ENCODE measurements around the gene NUFIP1.

NUFIP1 gene

DNA sequence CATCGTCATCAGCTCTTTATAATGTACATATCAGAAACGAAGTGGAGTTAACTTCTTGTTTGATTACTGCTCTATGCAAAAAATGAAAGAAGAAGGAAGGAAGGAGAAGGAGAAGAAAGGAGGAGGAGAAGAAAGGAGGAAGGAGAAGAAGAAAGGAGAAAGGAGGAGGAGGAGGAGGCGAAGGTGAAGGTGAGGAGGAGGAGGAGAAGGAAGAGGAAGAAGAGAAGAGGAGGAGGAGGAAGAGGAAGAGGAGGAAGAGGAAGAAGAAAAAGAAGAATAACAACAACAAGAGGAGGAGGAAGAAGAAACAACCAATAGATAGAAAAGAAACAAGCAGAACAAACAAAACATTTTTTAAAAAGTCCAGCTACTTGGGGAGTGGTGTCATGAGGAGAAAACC is 13.1 kb downstream of the NUFIP1 start:
- DNase-seq: no peak
- no peaks in the 10 kb centered on the region for H3K27me3 ChIP-seq
- no peak overlapping the region for H3K4me3 ChIP-seq
- intact Hi-C loops (cut with DNase I; ENCODE audit: low total_unique reads): loop anchor here (10.0 kb wide), 1 partner anchor 1071 kb away; no protein-coding TSS in a partner anchor
- peaks cover 22 to 50% (median 30%) of the 10 kb centered on the region in 3 donors for H3K36me3 ChIP-seq
- H3K9me3 ChIP-seq: no peaks in the 10 kb centered on the region
- H3K27ac ChIP-seq: no peak overlapping the region
- no peak for TF ChIP-seq CTCF (IDR thresholded peaks at IDR 0.05)
- H3K4me1 ChIP-seq: peaks cover 0 to 8% (median 3%) of the 10 kb centered on the region in 4 donors

DNA sequence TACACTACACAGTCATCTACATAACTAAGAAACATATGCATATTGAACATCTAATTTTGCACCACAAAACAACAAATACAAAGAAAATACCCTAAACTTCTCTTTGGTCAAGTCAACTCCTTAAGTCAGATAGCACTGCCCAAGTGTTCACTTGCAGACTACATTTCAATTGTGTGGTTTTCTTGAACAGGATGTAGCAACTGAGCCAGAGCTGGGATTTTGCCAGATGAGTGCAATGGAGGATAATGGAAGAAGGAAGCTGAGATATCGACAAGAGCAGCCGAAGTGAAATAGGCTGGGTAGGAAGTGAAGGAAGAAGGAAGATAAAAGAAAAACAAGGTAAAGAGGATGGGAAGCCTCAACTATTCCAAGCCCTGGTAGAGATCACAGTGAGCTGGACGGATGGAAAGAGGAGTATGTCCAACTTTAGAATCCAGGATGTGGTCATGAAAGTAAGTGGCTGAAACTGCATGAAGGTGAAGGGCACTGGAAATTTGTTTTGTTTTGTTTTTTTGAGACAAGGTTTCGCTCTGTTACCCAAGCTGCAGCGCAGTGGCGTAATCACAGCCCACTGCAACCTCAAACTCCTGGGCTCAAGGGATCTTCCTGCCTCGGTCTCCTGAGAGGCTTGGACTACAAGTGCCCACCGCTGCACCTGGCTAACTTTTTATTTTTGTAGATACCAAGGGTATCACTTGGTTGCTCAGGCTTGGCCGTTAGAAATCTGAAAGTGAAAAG is 15.0 kb downstream of the NUFIP1 start:
- Histone ChIP-seq H3K27me3 (no peaks in the 10 kb centered on the region), H3K27ac (no peak overlapping the region), H3K9me3 (no peaks in the 10 kb centered on the region), H3K36me3 (peaks cover 10 to 40% (median 22%) of the 10 kb centered on the region in 3 donors), H3K4me1 (peaks cover 0 to 23% (median 3%) of the 10 kb centered on the region in 4 donors), H3K4me3 (no peak overlapping the region)
- no peak for TF ChIP-seq CTCF (IDR thresholded peaks at IDR 0.05)
- peak in 1 of 2 donors; percentile 71 for DNase-seq
- intact Hi-C loops (cut with DNase I; ENCODE audit: low total_unique reads): loop anchor here (5.0 to 10.0 kb wide), 2 partner anchors 497 to 1069 kb away; no protein-coding TSS in a partner anchor

- peaks cover 0 to 29% (median 10%) of the 10 kb centered on the region in 3 donors for H3K36me3 ChIP-seq
- intact Hi-C loops (cut with DNase I; ENCODE audit: low total_unique reads): loop anchor here (5.0 to 10.0 kb wide), 2 partner anchors 496 to 1068 kb away; no protein-coding TSS in a partner anchor
- no peak for DNase-seq
Observed at GRCh38 chr13:44972956-44973581, 16.2 kb downstream of the NUFIP1 start.

GRCh38 chr13:44971656-44972595 is 17.3 kb downstream of the NUFIP1 start:
- Histone ChIP-seq H3K4me1 (peaks cover 0 to 37% (median 6%) of the 10 kb centered on the region in 4 donors), H3K27ac (no peak overlapping the region), H3K9me3 (no peaks in the 10 kb centered on the region), H3K27me3 (no peaks in the 10 kb centered on the region), H3K4me3 (no peak overlapping the region), H3K36me3 (peaks cover 0 to 17% (median 0%) of the 10 kb centered on the region in 3 donors)
- TF ChIP-seq CTCF (IDR thresholded peaks at IDR 0.05): no peak
- intact Hi-C loops (cut with DNase I; ENCODE audit: low total_unique reads): loop anchor here (5.0 to 10.0 kb wide), 2 partner anchors 495 to 1067 kb away; no protein-coding TSS in a partner anchor
- DNase-seq: no peak

More at GRCh38 chr13:44972956-44973581, 16.2 kb downstream of the NUFIP1 start:
- Histone ChIP-seq H3K4me3 (no peak overlapping the region), H3K4me1 (peaks cover 0 to 32% (median 3%) of the 10 kb centered on the region in 4 donors), H3K27me3 (no peaks in the 10 kb centered on the region), H3K9me3 (no peaks in the 10 kb centered on the region), H3K27ac (no peak overlapping the region)
- peak; percentile 52 to 56 for TF ChIP-seq CTCF (IDR thresholded peaks at IDR 0.05)

Data from tibial artery (tissue), 4 donors.